Fibroblast of skin of scalp (primary cell): ENCODE measurements around the gene KIAA1217.
"Not testable (repeated sequence)": the region's sequence is repeated elsewhere in the genome, so short reads cannot be mapped to it uniquely, and the experiment has no call there.

Source experiments
- DNase-seq: peaks from one replicate; pipeline ENCODE4 v3.0.0-alpha.2; 2013

The KIAA1217 gene

GRCh38 chr10:24408365-24408764, 199.4 kb downstream of the KIAA1217 start:
- DNase-seq: no peak

DNA sequence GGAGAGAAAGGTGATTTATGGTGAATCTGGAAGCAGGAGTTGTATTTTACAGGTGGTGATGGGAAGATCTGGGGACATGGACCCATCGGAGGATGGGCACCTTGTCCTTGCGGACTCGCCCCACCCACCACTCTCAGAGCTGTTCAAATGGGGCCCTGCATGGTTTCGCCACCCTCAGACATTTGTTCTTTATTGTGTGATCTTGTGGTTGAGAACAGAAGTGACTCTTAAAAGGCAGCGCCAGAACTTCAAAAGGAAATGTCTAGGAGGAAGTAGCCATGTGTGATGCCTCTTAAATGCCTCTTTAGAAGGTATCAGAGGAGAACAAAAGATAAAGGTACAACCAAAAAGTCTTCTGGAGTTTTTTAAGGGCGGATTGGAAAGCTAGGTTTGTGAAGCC, 205.7 kb downstream of the KIAA1217 start:
- no peak for DNase-seq

- peak; percentile 88 for DNase-seq
These were observed 206.7 kb downstream of the KIAA1217 start for GRCh38 chr10:24415455-24416125.

GRCh38 chr10:24416248-24416647, 207.3 kb downstream of the KIAA1217 start:
- no peak for DNase-seq

DNA sequence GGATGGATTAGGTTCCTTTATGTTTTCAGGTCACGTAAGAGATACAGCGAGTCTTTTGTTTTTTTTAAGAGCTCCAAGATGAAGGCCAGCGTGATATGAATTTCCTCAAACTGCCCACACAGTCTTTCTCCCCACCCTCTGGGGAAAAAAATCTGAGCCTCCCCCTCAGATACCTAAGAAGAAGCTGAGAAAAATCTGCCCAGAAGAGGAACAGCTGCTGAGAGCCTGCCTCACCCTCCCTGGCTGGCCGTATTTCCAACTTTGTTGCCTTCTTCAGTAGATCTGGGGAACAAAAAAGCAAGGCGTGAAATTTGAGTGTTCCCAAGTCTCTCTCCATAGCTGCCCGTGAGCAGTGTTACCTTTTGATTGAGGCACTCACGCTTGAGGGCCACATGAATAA, 208.1 kb downstream of the KIAA1217 start:
- no peak for DNase-seq

DNA sequence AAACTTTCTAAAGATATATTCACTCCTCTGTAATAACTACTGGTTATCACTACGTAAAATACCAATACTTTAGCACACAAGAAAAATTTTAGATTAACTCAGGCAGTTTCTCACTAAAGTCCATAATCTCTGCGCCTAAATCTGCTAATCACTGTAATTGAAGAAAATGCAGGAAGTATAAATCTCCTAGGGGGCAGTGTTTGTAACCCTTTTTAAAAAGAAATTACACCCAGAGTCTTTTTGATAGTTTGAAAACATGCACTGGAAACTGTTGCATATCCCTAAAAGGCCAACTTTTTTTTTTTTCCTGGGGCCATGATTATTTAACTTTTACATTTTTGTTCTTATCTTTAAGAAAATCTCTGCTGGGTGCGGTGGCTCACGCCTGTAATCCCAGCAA, 209.6 kb downstream of the KIAA1217 start:
- no peak for DNase-seq

- no peak for DNase-seq
These were observed 210.1 kb downstream of the KIAA1217 start for GRCh38 chr10:24419066-24419465.

DNA sequence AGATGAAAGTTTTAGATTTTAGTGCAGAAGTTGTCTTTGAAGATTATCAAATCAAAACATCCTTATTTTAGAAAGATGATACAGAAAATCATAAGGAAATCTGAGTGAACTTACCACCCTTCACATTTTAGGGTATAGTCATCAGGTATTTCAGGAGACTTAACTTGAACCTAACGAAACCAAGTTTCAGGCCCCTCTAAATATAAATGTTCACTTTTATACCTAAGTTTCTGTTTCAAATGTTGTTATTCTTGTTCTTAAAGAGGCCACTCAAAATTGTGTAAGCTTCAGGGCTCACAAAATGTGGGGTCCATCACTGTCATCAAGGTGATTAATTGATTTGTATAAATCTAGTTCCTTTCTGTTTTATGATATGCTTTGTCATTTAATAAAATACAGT, 216.2 kb downstream of the KIAA1217 start:
- DNase-seq: no peak

- DNase-seq: peak; percentile 52
These were observed 218.9 kb downstream of the KIAA1217 start for GRCh38 chr10:24427678-24428409.

- DNase-seq: peak; percentile 81
These were observed 219.5 kb downstream of the KIAA1217 start for GRCh38 chr10:24428410-24428782.

DNA sequence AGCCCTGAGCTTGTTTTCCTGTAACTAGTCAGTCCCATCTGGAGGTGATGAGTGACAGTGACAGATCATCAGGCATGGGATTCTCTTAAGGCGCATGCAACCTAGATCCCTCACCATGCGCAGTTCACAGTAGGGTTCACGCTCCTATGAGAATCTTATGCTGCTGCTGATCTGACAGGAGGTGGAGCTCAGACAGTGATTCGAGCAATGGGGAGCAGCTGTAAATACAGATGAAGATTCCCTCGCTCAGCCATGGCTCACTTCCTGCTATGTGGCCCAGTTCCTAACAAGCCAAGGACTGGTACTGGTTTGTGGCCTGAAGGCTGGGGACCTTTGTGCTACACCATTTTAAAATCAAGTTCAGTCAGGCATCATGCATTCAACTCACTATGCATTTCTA, 221.7 kb downstream of the KIAA1217 start:
- DNase-seq: no peak

- no peak for DNase-seq
These were observed 223.8 kb downstream of the KIAA1217 start for GRCh38 chr10:24432478-24433416.

DNA sequence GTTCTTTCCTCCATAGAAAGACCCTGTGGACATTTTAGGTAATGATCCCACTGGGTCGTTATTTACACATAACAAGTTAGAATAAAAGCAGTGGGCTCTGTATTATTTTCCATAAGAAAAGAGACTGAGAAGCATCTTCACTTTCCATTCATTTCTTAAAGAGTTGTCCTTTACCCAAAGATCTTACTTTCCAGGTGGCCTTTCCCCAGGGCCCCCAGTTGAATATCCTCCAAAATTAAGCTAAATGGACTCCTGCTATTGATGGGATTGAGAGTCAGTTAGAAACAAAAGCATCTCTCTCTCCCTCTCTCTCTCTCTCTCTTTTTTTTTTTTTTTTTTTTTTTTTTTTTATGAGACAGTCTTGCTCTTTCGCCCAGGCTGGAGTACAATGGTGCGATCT, 224.8 kb downstream of the KIAA1217 start:
- DNase-seq: no peak

DNA sequence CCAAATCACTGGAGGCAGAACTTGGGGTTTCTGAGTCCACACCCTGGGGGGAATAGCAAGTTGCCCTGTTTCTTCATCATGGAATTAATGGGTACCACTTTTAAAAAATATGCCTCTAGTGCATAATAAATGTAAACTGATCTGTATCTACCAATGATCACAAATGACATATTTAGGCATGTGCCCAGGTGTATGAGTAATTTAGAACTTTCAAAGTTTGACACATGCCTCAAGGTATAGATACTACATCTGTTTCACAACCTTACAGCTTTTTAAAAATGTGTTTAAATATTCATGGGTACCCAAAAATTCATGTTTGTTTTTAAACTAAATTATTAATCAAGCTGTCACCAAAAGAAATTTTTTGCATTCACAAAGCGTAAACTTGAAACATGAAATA, 226.0 kb downstream of the KIAA1217 start:
- DNase-seq: no peak

DNA sequence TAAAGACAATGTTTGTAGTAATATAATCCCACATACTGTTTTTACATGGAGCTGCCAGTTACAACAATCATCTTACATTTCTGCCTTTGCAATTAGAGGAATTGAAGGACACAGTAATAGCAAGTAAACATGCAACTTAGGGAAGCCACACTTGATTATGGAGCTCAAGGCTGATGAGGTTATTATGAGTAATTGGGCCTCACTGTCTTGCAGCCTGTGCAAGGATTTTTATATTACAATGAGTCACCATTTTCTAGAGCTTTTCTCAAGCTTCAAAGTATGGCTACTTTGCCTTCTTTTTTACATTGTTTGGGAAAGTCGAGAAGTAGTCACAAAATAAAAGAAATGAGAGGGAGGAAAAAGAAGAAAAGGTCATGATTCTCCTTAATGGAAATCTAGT, 226.4 kb downstream of the KIAA1217 start:
- peak; percentile 66 for DNase-seq

DNA sequence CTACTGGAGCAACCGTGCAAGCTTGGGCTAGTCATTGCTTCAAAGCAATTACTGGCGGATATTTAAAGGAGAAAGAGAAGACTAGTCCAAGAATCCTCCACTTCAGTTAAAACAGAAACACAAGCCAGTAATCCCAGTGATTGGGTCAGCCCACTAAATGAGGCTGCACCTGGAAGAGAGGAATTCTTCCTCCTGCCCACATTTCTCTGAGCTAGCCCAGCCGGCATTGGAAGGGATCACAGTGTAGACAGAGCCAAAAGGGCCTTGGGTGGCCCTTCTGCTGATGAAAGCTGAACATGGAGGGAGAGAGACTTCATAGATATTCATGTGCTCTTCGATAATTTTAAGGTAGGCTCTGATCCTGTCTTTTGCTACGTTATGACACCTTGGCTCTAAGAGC, 228.4 kb downstream of the KIAA1217 start:
- no peak for DNase-seq

DNA sequence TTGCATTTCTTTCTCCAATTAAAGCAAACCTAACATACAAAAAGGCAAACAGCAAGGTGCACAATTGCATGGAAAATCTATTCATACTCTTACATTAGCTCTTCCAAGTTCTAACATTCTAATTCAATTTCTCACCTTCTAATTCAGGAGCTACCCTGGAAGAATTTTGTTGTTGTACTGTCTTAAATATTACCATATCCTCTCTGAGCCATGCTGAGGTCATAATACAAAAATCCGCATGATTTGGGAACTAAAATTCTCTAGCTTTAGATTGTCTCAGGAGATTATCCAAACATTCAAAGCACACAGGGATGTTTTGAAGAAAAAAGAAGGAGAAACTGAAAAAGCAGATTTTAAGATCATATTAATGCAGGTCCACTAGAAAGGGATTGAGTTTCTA, 229.9 kb downstream of the KIAA1217 start:
- peak; percentile 83 for DNase-seq

DNA sequence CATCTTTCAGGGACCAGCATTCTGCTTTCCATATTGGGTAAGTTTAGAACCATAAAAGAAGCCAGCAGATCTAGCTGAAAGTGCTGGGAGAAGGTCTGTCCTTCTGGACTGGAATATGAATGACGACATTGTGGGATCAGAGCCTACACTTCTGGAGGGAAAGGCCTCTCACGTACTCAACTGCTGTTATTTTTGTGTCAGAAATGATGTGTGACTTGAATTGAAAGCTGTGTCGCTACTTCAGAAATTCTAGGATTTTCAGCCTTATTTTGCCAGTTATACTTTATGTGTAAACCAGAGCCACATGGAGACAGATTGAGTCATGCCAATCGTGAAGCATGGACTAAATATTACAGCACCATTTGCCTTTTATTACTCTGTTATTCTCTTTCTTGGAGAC, 231.0 kb downstream of the KIAA1217 start:
- DNase-seq: peak; percentile 62

GRCh38 chr10:24440817-24441797, 232.2 kb downstream of the KIAA1217 start:
- peak; percentile 92 for DNase-seq

DNA sequence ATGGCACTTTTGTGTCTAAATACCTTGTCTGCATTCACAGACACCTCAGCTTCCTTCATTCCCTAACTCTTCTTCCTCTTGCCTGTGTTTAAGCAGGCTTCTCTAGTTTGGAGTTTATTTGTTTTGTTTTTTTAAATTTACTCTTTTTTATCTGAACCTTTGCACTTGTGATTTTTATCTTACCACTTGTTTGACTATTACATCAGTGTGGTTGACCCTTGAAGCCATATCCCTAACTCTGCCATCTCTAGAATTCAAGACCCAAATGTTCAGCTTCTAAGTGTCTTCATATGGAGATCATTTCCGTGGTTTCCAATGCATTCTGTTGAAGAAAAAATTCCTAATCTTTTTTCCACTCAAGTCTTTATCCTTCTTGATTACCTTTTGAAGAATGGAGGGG, 233.3 kb downstream of the KIAA1217 start:
- DNase-seq: no peak

DNA sequence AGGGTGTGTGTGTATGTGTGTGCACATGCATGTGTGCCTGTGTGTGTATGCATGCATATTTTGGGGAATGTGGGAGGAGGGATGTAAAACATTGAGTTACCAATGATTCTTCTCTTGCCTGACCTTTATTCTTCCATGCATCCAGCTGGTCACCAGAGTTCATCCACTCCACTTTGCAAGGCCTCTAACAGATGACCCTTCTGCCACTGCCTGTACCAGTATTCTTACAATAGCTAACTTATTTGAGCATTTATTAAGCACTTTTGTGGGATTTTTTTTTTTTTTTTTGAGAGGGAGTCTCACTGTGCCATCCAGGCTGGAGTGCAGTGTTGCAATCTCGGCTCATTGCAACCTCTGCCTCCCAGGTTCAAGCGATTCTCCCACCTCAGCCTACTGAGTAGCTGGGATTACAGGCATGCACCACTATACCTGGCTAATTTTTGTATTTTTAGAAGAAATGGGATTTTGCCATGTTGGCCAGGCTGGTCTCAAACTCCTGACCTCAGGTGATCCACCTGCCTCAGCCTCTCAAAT, 233.8 kb downstream of the KIAA1217 start:
- DNase-seq: not testable (repeated sequence)

DNA sequence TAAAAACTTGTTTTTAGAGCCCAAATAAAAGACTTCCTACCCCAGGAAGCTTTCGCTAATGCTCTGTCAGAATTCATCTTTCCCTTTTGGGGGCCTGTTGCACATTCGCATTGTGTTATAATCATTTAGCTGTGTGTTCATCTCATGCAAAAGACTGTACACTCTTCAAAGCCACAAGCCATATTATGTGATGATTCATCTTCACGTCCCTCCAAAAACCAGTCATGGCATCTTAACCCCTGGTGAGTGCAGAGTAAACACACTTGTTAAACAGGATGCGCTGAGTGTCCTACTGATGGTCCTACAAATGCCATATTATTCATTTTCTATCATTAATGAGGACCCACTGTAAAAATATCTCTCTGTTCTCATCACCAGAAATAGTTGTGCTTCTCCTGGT, 235.4 kb downstream of the KIAA1217 start:
- DNase-seq: peak; percentile 97
